Fibroblast of the aortic adventitia (primary cell): ENCODE results near the gene NUP93. TPM values are rescaled to one million over a fixed set of nuclear protein-coding genes. Genes with fewer than 3 reads are reported as not detected.

Source experiments
- DNase-seq: peaks from one replicate; pipeline ENCODE4 v3.0.0-alpha.2; 2010; ENCODE audit warnings: low read depth
- H3K4me3 ChIP-seq: 2 replicates; pipeline ENCODE4 v1.5.1; 2011; ENCODE audit warnings: low read depth, mild to moderate bottlenecking, control low read depth, low read length, moderate library complexity
- CTCF ChIP-seq: IDR thresholded peaks from 2 replicates; pipeline ENCODE4 v1.5.1; 2011; ENCODE audit warnings: mild to moderate bottlenecking, low read length, control low read depth, inconsistent platforms; ENCODE audit not compliant: insufficient read depth
- total RNA-seq: library from RNA; depleted of rRNA; stranded (reverse); fragments of >200 nt; gene quantifications from 2 replicates; pipeline ENCODE4 v1.2.3, GENCODE V29; 2012; ENCODE audit warnings: low replicate concordance

The NUP93 gene
- total RNA-seq, 1 donor, result 45.5 TPM

GRCh38 chr16:56695246-56695645 lies 34.7 kb upstream of the NUP93 start:
- no peak for TF ChIP-seq CTCF
- DNase-seq, result no peak
- H3K4me3 ChIP-seq, result no peak overlapping the region

GRCh38 chr16:56697456-56698155 lies 32.3 kb upstream of the NUP93 start:
- H3K4me3 ChIP-seq, result no peak overlapping the region
- no peak for DNase-seq
- TF ChIP-seq CTCF, result no peak

- no peak for TF ChIP-seq CTCF
- DNase-seq, result no peak
- H3K4me3 ChIP-seq, result no peak overlapping the region
Observed at GRCh38 chr16:56700195-56700594, 29.7 kb upstream of the NUP93 start.

GRCh38 chr16:56700631-56701030 lies 29.3 kb upstream of the NUP93 start:
- no peak overlapping the region for H3K4me3 ChIP-seq
- TF ChIP-seq CTCF, result no peak
- no peak for DNase-seq

GRCh38 chr16:56701534-56701933 lies 28.4 kb upstream of the NUP93 start:
- DNase-seq, result no peak
- H3K4me3 ChIP-seq, result no peak overlapping the region
- TF ChIP-seq CTCF, result no peak

GRCh38 chr16:56702836-56703235 lies 27.1 kb upstream of the NUP93 start:
- no peak for DNase-seq
- TF ChIP-seq CTCF, result no peak
- H3K4me3 ChIP-seq, result no peak overlapping the region
